NOMO-1 treated with dmso at 0.1 percent for 144 hours (cell line): Measurements from ENCODE around the gene LRRC1.
"Not testable (repeated sequence)": the region's sequence is repeated elsewhere in the genome, so short reads cannot be mapped to it uniquely, and the experiment has no call there.

ENCODE experiments used
- DNase-seq: peaks from one replicate; lab custom pipeline; 2025; ENCODE audit not compliant: unreplicated experiment; lab: John Stamatoyannopoulos, UW

LRRC1 gene

DNA sequence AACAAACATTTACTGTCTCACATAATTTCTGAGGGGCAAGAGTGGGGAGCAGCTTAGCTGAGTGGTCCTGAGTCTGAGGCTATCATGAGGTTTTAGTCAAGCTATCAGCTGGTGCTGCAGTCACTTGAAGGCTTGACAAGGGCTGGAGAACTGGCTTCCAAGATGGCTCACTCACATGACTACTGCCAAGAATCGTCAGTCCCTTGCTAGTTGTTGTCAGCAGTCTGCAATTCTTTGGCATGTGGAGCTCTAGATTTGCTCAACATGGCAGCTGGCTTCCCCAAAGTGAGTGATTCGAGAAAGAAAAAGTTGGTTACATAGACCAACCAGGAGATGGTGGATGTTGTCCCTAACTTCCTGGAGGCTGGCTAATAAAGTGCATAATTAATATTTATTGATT is 2.8 kb upstream of the LRRC1 start:
- DNase-seq = no peak

DNA sequence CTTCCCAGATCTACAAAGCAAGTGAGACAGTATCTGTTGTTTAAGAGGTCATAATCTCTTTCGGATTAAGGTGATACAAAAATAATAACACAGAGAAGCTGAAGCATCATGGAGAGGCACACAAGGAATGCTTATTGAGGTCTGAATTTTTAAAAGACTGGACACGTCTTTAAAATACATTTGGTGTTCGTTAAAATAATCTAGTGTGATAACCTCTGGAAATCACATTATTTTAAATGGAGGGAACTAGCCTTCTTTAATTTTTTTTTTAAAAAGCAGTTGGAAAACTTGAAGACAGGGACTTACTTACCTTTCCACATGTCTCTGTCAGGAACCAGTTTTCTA is 1.9 kb upstream of the LRRC1 start:
- no peak for DNase-seq

DNA sequence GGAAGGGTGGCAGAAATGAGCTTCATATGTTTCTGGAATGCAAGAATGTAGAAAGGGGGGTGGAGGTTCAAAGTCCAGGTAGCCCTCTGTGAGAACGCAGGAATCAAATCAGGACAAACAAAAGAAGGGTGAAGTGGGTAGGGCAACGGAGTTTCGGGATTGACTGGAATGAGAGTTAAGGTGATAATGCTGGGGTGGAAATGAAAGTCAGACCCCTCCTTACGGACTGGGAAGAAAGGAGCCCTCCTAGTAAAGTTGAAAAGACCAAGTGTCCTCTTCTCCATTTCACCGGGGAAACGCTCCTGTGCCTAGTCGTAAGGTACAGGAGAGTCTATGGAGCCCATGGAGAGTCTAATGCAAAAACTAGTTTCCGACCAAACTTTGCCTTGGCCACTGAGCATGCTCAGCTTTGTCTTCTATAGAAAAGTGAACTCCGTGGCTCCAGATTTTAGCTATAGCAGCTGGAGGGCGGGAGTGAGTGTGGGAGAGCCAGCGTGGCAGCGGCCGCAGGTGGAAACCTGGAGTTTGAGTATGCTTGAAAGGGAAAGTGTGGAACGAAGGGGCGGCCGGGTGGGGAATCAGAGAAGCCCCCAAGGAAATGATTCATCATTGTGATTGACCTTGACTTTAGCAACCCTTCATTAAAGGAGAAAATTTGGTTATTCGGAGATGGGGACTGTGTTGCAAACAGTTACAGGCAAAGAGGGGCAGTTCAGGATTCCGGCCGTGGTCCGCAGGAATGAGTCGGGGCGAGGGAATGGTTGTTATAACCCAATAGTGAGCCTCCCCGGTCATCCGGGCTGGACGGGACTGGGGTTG is 1.3 kb upstream of the LRRC1 start:
- peak; percentile 57 for DNase-seq

DNA sequence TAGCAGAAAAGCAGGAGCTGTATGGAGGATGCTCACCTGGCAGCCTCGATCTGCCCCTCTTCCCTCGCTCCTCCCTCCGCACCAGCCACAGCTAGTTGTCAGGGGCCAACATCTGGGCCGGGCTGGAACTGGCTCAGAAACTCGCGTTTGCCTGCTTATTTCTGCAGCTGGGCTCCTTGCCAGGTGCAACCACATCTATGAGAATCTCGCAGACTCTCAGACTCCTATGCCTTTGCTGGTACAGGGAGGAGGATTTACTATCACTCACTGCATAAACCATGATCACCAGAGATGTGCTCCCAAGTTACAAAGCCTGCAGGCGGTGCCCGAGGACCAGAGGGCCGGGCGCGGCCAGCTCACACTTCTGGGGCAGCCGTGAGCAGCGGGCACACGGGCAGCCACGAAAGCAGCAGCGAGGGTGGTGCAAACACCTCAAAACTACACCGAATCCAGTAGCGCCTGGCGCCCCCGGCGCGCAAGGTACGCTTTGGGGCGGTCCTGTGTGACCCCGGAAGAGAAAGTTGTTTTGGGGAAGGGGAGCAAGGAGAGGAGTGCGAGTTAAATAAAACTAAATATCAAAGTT is 577 bp upstream of the LRRC1 start:
- DNase-seq = peak; percentile 57

DNA sequence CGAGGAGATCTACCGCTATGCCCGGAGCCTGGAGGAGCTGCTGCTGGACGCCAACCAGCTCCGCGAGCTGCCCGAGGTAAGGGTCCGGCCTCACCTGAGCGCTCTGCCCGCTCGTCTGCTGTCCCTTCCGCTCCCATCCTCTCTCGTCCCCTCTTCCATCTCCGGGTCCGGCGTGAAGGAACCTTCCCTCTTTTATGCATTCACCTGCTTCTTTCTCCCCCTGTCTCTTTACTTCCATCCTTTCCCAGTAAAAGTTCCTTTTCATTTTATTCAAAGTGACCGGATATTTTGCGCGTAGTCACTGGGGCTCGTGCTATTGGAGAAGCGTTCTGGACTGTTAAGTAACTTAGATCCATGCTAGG is 516 bp downstream of the LRRC1 start:
- DNase-seq = no peak

DNA sequence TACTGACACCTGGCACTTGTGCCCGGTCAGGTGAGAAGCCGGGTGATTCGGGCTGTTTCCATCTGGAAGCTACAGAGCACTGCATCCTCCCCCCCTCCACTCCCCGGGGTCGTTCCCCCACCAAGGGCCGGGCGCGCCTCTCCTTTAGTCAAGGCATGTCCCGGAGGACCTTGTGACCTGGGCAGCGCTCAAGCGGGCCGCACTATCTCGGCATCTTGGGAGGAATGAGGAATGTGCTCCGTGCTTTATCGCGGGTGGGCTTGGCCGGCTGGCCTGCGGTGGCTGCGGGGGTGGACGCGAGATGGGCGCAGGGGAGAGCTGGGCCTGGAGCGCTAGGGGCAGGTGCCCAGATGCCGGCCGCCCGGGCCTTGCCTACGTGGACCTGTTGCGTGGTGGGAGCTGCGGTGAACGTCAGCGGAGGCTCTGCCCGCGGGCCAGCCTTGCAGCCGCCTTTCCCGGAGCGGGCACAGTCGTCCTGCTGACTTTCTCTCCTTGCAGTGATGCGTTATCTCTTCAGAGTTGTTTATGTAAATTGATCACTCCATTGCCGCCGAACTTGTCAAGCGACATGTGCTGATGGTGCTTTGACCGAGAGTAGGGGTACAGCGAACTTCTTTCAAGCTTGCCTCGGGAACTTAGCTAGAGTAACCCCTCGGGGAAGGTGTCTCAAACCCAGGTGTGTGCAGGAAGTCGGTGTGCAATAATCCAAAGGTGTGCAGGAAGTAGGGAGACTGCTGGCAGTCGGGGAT is 1.1 kb downstream of the LRRC1 start:
- DNase-seq = no peak

DNA sequence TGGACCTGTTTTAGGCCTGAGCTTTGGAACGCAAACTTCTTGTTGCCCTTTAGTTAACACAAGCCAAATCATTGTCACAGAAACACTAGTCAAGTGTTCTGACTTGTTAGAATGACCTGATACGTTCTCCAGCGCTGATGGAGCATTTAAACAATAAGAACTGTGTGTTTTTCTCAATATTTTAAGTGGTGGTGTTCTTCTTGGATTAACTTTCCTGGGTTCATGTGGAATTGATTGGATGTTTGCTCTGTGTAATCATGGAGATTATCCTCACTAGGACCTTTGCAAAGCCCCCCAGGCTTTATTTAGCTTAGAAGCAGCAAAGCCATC is 1.6 kb downstream of the LRRC1 start:
- no peak for DNase-seq

DNA sequence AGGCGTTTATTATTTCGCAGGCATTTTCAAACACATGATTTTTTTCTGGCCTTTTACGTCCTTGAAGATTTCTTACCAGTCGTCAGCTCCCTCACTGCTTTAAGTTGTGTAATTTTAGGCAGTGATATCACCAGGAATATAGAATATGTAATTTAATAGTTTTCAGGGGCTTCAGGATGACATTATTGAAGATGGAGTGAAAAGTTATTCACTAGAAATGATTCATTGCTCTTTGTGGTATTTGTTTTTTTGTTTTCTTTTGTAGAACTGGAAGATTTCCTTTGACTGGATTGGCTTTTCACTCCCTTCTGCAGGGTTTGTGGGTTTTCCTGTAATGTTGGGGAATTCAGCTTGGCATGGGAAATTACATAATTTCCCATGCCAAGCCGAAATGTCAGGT is 2.0 kb downstream of the LRRC1 start:
- no peak for DNase-seq

DNA sequence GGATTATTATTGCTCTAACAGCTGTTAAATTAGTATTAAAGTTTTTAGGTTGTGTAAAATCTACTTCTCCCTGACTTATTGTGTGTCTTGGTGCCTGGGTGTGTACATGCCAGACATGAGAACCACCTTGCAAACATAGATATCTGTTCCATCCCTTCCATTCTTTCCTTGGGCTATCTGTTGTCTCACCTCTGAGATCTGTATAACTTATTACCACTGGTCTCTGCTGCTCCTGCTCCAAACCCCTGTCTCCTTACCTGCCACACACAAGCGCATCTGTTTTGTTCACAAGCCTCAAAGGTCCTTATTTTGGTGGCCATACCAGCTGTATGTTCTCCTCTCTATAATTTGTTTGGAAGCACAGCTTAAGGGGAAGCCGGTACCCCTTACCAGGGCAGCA is 2.5 kb downstream of the LRRC1 start:
- DNase-seq = no peak

DNA sequence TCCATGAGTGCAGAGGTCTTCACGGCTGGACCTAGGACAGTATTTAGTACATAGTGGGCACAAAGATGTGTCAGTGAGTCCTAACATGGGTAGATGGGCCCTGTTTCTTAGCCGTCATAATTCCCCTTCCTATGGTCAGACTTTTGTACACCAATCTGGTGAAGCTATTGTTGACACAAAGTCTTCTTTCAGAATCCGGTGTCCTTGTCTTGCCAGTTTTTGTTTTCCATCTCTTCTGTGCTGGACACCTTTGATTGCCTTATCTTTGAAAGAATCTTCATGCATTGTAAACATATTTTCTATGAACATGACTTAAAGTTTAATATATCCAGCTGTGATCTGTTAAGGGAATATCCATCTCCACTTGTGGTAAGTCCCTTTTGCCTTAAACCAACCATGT is 4.5 kb downstream of the LRRC1 start:
- no peak for DNase-seq

DNA sequence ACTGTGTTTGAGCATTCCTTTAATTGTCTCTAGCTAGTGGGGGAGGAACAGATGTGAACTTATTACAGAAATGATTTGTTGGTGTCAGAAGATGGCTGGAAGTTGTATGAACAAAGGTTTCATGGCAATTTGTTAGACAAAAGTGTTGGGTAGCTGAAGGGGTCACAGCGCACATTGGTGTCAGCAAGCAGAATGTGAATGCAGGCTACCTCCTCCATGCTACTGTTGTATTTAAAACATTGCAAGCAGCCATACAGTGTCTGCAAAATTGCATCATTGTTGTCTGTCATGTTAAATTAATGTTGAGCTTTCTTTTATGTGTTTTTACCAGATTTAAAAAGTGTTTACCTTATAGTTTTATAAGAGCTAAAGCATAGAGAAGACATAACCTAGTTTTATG is 6.2 kb downstream of the LRRC1 start:
- DNase-seq = no peak

DNA sequence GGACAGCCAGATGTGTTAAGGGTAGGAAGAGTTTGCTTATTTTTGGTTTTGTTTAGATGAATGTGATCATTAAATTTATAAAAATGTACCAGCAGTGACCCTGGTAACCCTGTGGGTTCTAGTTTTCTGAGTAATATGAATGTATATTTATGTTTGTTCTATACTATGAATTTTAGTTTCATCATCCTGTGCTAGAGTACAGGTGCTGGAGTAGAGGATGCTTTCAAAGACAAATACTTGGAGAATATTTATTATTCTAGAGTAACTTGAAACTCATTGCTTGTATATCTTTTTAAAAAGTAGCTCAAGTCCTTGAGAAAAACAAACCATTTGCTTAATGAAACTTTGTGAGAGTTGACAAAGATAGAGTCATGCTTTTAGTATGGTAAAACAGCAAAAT is 7.8 kb downstream of the LRRC1 start:
- DNase-seq = no peak

DNA sequence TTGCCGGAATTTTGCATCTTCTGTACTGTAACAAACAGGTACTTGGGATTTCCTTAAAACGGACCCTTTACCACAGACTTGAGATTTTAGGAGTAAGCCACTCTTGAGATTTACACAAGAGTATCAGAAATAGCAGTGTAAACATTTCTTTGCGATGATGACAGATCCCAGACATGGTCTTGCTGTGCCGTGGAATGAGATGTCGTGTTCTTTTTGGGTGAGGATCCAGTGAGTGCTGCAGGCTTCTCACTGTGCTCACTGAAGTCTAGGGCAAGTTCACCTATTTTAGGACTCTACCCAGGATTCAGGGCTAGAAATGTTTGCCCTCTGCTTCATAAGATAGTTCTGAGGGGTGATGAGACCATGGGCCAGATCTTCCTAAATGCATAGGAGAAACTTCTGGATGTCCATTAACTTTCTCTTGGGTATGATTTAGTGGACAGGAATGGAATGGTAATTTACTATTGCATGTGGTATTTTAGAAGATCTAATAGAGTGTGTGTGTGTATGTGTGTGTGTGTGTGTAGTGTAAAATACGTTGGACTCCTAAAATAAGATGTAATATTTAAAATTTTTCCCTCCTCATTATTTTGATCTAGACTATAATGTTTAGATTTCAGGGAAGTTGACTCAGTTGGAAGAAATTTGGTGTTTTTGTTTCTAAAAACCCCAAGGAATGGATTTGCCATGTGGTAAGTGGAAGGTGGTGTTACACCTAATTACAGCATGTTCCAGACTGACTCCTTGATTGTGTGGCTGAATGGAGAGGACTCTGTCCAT is 8.5 kb downstream of the LRRC1 start:
- DNase-seq = no peak

DNA sequence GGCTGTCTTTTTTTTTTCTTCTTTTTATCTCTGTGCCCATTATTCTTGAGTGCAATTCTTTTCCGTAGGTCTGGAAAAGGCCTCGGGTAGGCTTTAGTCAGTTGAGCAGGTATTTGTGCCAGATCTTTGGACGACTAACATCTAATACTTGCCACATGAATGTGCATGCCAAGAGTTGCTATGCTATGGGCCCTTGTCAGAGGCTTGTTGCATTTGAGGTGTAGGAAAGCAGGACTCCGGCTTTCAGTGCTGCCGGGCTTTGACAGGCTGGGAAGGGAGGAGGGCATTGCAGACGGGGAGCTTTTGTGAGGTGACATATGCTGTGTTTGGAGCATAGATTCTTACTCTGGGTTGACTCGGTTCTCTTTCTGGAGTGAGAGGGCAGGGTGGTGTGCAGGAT is 10.2 kb downstream of the LRRC1 start:
- DNase-seq = no peak

DNA sequence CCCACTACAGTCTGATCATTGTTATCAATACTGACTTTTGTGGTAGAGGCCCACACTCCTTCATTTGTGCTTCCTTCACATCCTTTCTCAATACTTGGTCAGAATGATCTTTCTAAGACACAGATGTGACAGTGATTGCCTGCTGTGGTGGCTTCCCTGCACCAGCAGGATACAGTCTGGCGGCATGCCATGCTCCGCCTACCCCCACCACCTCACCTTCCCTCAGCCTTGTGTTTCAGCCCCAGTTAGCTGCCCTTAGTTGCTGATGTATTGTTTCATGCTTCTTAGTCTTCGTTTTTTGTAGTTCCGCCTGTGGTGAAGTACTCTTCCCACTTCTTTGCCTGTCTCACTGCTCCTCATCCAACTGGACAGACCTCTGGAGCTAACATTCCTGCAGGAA is 10.9 kb downstream of the LRRC1 start:
- no peak for DNase-seq

DNA sequence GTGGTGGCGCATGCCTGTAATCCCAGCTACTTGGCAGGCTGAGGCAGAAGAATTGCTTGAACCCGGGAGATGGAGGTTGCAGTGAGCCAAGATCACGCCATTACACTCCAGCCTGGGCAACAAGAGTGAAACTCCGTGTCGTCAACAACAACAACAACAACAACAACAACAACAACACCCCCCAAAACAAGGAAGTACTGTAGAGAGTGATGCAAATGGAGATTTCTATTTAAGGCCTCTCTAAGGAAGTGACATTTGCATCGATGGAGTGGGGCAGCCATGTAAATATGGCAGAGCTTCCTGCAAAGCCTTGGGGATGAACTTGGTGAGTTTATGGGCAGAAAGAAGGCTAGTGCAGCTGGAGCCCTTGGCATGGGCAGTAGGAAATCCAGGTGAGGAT is 12.8 kb downstream of the LRRC1 start:
- not testable (repeated sequence) for DNase-seq

DNA sequence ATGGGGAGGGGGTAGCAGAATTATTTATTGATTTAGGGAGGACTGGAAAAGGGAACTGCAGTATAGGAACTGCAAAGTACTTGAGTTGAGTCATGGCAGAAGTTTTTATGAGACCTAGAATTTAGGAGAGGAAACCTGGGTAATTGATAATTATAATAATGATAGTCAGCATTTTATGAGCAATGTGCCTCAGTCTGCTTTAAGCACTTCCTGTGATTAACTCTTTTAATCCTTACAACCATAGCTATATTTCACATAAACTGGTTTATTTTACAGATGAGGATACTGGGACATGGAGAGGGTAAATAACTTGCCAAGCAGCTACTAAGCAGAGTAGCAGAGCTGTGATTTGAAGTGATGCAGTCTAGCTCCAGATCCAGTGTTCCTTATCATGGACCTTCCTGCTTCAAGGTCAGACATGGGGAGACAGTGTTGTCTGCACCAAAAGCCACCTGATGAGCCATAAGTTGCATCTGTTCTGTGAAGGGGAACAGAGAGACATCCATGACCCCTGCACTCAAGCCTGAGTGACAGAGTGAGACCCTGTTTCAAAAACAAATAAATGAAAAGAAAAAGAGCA is 13.6 kb downstream of the LRRC1 start:
- DNase-seq = no peak

DNA sequence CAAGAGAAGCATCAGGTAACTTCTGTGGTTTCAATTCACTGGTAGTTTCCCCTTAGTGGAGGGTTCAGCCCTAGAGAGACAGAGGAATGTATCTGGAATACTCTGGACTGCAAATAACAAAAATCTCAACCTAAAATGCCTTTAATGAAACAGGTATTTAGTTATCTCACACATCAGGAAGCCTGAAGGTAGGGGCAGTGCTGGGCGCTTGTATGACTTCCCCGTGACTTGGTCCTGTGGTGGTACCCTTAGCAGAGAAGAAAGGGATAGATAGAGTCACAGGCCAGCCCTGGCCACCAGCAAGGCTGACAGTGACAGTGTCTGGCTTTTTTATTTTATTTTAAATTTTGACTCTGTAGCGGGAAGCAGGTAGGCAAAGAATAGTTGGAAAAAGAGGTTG is 14.9 kb downstream of the LRRC1 start:
- no peak for DNase-seq

DNA sequence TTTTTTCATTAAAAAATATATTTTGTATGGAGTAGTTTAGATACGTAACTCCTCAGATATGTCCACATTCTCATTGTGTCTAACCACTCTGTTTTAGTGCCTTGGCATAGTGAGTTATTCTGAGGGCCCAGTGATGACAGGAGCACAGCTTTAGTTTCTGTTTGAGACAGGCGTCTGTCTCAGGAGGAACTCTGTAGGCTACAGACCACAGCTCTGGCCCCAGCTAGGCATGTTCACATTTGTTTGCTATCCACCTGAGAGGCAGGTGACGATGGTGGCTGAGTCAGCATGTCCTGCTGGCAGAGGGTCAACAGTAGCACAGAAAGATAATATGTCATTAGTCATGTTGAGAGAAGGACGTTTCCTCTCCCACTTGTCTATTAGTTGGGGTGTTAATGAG is 16.3 kb downstream of the LRRC1 start:
- DNase-seq = no peak

DNA sequence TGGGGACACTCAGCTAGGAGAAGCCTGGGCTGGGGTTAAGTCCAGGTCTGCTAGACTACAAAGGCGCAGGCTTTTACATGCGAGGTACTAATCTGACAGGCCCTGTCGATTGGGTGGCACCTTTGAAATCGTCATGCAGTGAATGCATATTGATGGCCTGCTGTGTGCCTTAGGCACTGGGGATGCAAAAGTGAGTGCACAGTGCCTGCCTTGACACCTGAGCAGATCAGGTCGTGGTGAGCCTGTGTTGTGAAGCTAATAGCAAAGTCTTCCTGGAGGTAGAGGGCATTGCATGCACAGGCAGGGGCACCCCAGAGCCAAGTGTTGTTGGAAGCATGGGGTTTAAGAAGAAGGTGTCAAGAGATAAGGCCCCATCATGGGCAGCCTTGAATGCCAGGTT is 16.9 kb downstream of the LRRC1 start:
- DNase-seq = no peak

DNA sequence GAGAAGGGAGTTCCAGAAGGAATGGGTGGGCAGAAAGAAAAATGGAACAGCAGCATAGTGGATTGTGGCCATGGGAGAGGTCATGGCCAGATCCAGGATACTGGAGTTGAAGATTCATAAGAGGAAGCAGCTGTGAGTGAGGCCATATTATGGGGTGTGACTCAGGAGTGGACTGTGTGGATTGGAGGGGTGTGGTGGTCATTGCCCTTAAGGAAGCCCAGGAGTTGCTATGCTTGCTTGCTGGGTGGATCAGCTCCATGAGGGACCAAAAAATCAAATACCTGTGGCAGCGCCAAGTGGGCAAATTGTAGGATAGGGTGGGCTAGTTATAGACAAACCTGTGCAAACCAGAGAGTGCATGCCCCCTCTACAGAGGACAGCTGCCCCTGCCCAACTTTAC is 18.3 kb downstream of the LRRC1 start:
- no peak for DNase-seq

DNA sequence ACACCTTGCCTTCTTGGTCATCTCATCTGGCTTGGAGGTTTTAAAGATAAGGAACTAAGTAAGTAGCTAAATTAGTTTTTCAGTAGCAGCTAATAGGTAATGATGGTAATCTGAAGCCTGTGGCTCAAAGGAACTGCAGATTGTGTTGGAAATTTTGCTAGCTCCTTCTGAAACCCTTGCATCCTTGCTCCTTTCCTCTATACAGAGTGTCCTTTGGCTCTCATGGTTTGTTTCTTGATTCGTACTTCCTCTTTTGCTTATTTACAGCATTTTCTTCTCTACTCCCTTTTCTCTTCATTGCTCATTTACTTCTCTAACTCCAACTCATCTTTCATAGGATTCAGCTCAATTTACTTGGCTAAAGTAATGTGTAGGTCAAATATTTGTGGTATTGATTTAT is 19.0 kb downstream of the LRRC1 start:
- DNase-seq = no peak
